HepG2 (cell line): ENCODE results near the gene PTGIS.

Experiments used
- CBX5 ChIP-seq: sonication (generic); formaldehyde crosslinking; IDR thresholded peaks from 2 replicates; pipeline ENCODE4 v1.4.0; 2020; ENCODE audit warnings: missing genetic modification reagents, borderline replicate concordance
- YY1 ChIP-seq: IDR thresholded peaks from 2 replicates; pipeline ENCODE4 v1.6.1; 2011; ENCODE audit warnings: low read length, low read depth, moderate library complexity, mild to moderate bottlenecking; ENCODE audit not compliant: insufficient read depth, insufficient replicate concordance
- ZNF274 ChIP-seq: sonication (generic); formaldehyde crosslinking; IDR thresholded peaks from 2 replicates; pipeline ENCODE4 v1.5.1; 2020; ENCODE audit warnings: mild to moderate bottlenecking, missing genetic modification reagents
- ZNF3 ChIP-seq: IDR thresholded peaks from 2 replicates; pipeline ENCODE4 v1.7.0; 2017; ENCODE audit warnings: inconsistent platforms
- ZNF33B ChIP-seq: sonication (generic); formaldehyde crosslinking; IDR thresholded peaks from 2 replicates; pipeline ENCODE4 v1.5.1; 2020; ENCODE audit warnings: mild to moderate bottlenecking, missing genetic modification reagents
- TF ChIP-seq, protein P1 (sequence below): IDR thresholded peaks from 2 replicates; pipeline ENCODE4 v1.6.1; 2016
- TF ChIP-seq, protein P2 (sequence below): sonication (generic); formaldehyde crosslinking; IDR thresholded peaks from 2 replicates; pipeline ENCODE4 v1.4.0; 2020; ENCODE audit warnings: missing genetic modification reagents
- TF ChIP-seq, protein P3 (sequence below): sonication (generic); formaldehyde crosslinking; IDR thresholded peaks from 2 replicates; pipeline ENCODE4; 2020; ENCODE audit warnings: missing genetic modification reagents, mild to moderate bottlenecking, borderline replicate concordance
- TF ChIP-seq, protein P4 (sequence below): sonication (generic); formaldehyde crosslinking; IDR thresholded peaks from 2 replicates; pipeline ENCODE4 v1.5.1; 2020; ENCODE audit warnings: mild to moderate bottlenecking, missing genetic modification reagents, borderline replicate concordance

DNA sequence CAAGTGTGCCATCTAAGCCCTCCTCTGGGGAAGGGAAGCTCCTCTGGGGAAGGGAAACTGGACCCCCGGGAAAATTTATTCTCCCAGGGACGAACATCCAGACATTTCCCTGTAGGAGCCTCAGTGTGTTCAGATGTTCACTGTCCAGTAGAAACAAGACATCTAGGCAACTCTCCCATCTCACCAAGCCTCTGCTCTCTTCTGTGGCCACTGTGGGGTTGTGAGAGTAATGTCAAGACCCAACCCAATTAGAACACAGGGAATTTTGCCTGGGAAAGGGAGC, 3.6 kb upstream of the PTGIS start:
- TF ChIP-seq YY1, result no peak
- TF ChIP-seq ZNF274 (CRISPR knock-in tag), result no peak
- TF ChIP-seq, protein P1, sequence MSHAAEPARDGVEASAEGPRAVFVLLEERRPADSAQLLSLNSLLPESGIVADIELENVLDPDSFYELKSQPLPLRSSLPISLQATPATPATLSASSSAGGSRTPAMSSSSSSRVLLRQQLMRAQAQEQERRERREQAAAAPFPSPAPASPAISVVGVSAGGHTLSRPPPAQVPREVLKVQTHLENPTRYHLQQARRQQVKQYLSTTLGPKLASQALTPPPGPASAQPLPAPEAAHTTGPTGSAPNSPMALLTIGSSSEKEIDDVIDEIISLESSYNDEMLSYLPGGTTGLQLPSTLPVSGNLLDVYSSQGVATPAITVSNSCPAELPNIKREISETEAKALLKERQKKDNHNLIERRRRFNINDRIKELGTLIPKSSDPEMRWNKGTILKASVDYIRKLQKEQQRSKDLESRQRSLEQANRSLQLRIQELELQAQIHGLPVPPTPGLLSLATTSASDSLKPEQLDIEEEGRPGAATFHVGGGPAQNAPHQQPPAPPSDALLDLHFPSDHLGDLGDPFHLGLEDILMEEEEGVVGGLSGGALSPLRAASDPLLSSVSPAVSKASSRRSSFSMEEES (CRISPR knock-in tag), result no peak
- no peak for TF ChIP-seq CBX5 (CRISPR knock-in tag)
- TF ChIP-seq, protein P2, sequence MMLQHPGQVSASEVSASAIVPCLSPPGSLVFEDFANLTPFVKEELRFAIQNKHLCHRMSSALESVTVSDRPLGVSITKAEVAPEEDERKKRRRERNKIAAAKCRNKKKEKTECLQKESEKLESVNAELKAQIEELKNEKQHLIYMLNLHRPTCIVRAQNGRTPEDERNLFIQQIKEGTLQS (CRISPR knock-in tag), result no peak
- TF ChIP-seq, protein P3, sequence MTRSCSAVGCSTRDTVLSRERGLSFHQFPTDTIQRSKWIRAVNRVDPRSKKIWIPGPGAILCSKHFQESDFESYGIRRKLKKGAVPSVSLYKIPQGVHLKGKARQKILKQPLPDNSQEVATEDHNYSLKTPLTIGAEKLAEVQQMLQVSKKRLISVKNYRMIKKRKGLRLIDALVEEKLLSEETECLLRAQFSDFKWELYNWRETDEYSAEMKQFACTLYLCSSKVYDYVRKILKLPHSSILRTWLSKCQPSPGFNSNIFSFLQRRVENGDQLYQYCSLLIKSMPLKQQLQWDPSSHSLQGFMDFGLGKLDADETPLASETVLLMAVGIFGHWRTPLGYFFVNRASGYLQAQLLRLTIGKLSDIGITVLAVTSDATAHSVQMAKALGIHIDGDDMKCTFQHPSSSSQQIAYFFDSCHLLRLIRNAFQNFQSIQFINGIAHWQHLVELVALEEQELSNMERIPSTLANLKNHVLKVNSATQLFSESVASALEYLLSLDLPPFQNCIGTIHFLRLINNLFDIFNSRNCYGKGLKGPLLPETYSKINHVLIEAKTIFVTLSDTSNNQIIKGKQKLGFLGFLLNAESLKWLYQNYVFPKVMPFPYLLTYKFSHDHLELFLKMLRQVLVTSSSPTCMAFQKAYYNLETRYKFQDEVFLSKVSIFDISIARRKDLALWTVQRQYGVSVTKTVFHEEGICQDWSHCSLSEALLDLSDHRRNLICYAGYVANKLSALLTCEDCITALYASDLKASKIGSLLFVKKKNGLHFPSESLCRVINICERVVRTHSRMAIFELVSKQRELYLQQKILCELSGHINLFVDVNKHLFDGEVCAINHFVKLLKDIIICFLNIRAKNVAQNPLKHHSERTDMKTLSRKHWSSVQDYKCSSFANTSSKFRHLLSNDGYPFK (CRISPR knock-in tag), result no peak
- TF ChIP-seq ZNF33B, result no peak
- TF ChIP-seq, protein P4, sequence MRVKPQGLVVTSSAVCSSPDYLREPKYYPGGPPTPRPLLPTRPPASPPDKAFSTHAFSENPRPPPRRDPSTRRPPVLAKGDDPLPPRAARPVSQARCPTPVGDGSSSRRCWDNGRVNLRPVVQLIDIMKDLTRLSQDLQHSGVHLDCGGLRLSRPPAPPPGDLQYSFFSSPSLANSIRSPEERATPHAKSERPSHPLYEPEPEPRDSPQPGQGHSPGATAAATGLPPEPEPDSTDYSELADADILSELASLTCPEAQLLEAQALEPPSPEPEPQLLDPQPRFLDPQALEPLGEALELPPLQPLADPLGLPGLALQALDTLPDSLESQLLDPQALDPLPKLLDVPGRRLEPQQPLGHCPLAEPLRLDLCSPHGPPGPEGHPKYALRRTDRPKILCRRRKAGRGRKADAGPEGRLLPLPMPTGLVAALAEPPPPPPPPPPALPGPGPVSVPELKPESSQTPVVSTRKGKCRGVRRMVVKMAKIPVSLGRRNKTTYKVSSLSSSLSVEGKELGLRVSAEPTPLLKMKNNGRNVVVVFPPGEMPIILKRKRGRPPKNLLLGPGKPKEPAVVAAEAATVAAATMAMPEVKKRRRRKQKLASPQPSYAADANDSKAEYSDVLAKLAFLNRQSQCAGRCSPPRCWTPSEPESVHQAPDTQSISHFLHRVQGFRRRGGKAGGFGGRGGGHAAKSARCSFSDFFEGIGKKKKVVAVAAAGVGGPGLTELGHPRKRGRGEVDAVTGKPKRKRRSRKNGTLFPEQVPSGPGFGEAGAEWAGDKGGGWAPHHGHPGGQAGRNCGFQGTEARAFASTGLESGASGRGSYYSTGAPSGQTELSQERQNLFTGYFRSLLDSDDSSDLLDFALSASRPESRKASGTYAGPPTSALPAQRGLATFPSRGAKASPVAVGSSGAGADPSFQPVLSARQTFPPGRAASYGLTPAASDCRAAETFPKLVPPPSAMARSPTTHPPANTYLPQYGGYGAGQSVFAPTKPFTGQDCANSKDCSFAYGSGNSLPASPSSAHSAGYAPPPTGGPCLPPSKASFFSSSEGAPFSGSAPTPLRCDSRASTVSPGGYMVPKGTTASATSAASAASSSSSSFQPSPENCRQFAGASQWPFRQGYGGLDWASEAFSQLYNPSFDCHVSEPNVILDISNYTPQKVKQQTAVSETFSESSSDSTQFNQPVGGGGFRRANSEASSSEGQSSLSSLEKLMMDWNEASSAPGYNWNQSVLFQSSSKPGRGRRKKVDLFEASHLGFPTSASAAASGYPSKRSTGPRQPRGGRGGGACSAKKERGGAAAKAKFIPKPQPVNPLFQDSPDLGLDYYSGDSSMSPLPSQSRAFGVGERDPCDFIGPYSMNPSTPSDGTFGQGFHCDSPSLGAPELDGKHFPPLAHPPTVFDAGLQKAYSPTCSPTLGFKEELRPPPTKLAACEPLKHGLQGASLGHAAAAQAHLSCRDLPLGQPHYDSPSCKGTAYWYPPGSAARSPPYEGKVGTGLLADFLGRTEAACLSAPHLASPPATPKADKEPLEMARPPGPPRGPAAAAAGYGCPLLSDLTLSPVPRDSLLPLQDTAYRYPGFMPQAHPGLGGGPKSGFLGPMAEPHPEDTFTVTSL, result no peak
- no peak for TF ChIP-seq ZNF3 (CRISPR knock-in tag)
